ENCODE data around the gene SNTA1.
A peak's percentile ranks its signal among the peaks of the same experiment; 100 is the strongest.
"Not testable (repeated sequence)": the region's sequence is repeated elsewhere in the genome, so short reads cannot be mapped to it uniquely, and the experiment has no call there.

The SNTA1 gene

DNA sequence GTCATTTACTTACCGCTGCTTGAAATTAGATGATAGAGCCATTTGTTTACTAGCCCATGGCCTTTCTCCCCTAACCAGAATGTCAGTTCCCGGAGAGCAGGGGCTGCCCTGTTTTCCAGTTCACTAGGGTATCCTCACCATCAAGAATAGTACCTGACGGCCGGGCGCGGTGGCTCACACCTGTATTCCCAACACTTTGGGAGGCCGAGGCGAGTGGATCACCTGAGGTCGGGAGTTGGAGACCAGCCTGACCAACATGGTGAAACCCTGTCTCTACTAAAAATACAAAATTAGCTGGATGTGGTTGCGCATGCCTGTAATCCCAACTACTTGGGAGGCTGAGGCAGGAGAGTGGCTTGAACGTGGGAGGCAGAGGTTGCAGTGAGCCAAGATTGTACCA is 19.7 kb downstream of the SNTA1 start:
- DNase-seq, result not testable (repeated sequence)

DNA sequence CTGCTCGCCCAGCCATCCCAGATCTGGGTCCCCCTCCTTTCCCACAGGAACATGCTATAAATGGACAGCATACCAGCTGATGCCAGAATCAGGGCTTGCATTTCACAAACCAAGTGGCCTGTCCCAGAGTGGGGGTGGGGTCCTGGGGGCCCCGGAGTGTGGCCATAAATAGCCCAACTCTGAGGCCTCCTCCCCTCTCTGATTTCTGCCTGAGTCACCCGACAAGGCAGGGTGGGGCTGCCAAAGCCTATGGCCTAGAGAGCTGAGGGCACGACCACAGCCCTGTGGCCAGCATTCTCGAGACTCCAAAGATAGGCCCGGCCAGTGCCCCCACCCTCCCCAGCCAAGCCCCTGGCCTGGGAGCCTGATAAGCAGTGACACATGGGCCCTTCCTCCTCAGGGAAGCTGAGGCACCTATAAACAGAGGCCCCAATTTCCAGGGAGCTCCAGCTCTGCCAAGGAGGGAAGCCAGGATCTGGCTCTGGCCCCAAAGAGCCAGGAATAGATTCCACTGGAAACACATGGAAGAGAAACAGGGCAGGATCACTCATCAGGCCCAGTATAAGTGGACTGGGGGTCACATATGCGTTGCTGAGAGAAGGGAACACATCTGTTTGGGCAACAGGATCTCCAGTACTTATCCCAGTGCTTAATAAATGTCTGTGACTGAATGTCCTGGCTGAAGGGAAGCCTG is 20.3 kb downstream of the SNTA1 start:
- DNase-seq, result no peak

DNA sequence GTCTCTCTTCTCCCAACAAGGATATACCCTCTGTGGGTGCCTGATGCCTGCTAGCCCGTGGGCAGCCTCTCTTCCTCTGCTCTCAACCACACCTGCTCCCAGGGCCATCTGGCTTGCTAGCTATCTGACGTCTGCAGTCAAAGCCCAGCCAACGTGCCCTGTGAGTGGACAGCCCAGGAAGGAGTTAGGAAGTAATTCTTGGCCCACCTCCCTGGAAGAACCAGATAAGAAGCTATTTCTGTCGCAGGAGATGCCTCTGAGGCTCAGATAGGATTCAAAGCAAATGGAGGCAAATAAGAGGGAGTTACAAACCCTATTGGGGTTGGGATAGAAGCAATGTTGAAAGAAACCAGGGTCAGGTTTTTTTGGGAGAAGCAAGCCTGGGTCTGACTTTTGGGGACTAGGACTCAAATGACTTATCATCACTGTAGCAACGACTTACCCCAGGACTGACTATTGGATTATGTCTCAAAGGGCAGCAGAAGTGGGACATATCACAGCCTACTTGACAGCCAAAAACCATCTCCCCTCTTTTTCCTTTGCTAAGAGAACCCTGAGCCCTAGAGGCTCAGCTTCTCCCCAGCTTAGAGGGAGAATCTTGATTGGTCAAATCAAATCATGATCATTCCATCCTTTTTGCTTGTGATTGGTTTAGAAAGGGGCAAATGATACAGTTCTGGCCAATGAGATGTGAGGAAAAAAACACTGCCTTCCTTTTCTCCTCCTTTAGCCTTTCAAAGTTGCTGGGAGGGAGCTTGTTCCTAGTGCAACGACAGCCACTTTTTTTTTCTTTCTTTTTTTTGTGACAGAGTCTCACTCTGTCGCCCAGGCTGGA is 24.2 kb downstream of the SNTA1 start:
- no peak for DNase-seq

DNA sequence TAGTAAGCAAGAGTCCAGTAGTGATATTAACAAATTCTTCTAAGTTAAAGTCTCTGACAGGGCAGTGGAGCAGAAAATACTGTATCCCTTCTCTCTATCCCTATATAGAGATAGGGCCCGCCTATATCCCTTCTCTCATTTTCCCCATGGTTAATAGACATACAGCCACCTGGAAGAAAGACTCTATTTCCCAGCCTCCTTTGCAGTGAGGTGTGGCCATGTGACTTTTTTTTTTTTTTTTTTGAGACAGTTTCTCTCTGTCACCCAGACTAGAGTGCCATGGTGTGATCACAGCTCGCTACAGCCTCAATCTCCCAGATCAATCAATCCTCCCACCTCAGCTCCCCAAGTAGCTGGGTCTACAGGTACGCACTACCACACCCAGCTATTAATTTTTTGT is 25.5 kb downstream of the SNTA1 start:
- DNase-seq, result no peak

DNA sequence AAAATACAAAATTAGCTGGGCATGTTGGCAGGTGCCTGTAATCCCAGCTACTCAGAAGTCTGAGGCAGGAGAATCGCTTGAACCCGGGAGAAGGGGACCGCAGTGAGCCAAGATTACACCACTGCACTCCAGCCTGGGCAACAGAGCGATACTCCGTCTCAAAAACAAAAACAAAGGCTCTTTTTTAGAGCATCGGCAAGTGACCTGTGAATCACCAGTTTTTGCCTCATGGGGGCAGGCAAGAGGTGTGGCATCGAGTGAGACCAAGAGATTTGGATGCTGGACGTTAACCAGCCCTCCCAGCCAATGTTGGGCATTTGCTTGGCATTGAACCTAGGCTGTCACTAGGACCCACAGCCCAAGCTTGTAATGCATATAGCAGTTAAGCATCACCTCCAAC is 27.6 kb downstream of the SNTA1 start:
- no peak for DNase-seq

DNA sequence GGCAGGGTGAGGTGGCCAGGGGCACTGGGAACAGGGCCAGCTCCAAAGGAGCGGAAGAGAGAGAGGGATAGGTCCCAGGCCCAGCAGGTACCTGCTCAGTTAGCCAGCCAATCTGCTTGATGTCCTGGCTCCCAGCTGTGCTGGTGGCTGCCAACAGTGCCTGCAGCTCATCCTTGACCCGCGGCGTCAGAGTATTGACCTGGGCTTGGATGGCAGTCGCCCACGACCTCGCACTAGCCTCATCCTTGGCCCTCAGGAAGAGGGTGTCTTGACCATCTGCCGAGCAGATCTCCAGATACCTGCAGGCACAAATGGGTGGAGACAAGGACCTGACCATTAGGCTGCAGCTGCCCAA is 31.1 kb downstream of the SNTA1 start:
- no peak for DNase-seq

DNA sequence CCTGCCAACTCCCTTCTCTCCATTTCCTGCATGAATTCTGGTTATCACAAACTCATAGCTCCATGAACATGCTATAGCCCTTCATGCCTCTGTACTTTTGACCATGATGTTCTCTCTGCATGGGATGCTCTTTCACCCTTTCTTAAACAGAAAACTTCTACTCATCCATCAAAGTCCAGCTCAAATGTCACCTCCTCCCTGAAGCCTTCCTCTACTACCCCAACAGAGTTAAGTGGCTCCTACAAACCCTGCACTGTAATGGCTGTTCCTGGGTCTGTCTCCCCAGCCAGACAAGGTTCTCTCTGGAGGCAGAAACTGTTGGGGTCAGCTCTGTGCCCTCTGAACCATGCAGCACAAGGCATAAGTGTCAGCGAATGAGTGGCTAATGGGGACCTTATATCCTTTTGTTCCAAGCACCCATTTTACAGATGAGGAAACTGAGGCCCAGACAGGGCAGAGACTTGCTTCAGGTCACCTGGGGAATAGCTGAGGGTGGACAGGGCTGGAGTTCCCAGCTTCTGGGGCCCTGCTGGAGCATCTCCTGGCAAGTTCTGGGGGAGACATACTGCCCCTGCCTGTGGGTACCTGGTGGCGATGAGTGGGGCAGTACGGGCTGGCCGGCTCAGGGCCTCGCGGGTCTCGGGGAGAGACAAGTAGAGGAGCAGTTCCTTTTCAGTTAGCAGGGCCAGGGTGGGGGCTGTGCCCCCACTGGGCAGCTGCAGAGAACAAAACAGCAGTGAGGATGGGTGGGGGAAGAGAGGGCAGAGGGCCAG is 31.7 kb downstream of the SNTA1 start:
- DNase-seq, result no peak

DNA sequence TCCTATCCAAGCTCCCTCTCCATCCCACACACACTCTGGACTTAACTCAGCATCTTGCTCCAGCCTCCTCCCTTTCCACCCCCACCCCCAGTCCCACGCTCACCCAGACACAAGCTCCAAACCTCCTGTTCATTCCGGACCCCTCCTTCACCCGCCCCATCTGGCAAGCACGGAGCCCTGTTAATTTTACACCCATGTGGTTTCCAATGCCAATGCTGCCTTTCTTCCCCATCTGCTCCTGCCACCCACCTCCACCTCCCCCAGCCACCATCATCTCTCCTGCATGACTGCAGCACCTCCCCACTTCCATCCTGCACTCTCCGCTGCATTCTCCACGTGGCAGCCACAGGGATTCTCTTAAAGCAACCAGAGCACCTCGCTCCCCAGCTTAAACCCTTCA is 32.3 kb downstream of the SNTA1 start:
- no peak for DNase-seq

DNA sequence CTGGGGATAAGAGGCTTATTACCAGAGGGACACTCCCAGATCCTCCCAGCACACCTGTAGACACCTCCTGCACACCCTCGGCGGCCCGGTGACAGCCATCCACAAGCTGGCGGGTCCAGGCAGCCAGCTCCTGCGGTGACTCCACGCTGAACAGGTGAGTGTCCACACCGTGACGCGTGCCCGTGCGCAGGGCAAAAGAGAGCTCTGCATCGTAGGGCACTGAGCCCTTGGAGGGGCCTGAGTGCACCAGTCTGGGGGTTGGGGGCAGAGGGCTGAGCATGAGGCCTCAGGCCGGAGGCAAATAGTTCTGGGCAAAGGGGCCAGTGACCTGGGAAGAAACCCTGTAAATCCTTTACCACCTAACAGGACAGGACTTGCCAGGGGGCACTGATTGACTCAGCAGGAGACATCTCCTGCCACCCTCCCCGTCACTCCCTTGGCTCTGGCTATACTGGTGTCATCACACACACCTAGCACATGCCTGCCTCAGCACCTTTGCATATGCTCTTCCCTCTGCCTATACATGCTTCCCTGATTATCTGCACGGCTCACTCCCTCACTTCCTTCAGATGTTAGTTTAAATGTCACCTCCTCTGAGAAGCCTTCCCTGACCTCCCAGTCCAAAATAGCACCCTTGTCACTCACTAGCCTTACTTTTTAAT is 33.4 kb downstream of the SNTA1 start:
- no peak for DNase-seq

DNA sequence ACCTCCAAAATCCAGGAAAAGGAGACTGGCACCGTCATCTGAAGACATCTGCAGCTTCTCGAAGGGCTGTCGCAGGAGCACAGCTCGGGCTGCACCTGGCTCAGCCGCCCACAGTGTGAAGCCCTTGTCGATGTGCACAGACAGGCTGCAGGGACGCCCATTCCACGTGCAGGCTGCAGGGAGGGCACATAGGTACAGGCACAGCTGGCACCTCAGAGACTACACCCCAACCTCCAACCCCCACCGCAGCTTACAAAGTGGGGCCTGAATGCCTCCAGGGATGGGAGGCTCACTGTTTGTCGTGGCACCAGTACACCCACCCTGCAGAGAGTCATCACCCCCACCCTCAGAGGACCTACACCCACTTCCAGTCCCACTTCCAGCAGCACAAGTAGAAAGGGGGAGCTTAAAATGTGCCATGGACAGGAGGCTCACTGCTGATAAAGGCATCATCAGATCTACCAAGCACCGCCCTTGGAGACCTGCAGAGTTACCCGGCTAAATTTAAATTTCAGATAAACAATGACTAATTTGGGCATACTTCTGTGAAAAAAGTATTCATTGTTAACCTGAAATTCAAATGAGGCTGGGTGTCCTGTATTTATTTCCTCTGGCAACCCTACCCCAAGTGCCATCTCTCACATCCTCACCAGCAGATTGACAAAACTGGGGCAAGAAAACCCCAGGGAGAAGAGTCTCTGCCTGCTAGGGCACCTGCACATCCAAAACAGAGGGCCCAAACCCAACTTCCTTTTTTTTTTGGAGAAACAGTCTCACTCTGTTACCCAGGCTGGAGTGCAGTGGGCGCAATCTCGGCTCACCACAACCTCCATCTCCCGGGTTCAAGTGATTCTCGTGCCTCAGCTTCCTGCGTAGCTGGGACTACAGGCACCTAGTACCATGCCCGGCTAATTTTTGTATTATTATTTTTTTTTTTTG is 34.6 kb downstream of the SNTA1 start:
- no peak for DNase-seq

DNA sequence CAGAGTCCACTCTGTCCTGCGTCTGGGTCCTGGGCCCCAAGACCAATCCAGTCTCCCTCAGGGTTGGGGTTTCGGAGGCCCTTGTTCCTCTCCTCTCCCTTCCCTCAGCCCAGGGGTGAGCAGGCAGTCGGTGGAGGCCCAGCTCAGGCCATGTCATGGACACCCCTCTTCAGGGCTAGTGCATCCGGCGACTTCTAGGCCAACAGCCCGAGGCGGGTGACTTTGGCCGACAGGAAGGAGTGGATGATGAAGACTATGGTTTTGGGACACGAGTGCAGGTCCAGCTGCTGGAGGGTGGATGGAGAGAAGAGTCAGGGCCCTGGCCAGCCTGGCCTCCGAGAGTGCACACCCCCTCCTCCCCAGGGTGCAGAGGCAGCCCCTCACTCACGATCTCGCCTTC is 35.2 kb downstream of the SNTA1 start:
- DNase-seq, result no peak

DNA sequence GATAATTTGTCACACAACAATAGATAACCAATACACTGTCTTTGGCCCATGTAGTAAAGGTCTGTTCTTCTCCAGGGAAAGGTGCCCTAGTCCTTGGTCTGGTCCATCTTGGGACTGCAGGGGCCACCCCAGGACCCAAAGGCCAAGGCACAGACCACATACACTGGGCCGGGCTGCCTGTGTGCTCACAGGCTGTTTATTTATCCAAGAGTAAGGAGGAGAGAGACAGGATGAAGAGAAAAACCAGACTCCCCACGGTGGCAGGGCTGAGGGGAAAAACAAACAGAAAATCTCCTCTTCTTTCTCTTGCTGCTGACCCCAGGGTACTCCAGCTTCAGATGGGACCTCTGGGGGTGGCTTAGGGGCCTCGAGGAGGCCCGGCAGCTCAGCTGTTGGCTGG is 35.8 kb downstream of the SNTA1 start:
- no peak for DNase-seq

DNA sequence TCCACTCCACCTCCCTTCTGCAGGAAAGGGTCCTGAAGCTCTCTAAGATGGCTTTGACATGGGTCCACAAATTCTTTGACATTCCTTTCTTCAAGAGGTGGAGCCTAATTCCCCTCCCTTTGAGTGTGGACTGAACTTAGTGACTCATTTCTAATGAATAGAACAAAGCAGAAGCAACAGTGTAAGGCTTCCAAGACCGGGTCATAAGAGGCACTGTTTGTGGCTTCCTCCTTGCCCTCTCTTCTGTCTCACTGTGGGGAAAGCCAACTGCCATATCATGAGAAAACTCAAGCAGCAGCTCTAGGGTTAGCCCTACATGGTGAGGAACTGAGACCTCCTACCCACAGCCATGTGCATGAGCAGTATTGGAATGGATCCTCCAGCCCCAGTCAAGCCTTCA is 36.3 kb downstream of the SNTA1 start:
- no peak for DNase-seq

DNA sequence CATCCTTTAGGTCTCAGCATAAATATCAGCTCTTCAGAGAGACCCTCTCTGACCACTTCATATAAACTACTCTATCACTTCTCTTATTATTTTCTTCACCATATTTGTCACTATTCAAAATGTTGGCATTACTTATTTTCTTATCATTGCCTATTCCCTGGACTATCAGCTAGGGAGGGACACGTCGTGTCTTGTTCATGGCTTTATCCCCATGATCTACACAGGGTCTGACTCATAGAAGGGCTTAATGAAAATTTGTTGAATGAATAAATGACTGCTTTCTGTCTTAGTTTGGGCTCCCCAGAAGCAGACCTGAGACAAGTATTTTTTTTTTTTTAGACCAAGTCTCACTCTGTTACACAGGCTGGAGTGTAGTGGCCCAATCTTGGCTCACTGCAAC is 39.3 kb downstream of the SNTA1 start:
- DNase-seq, result no peak

DNA sequence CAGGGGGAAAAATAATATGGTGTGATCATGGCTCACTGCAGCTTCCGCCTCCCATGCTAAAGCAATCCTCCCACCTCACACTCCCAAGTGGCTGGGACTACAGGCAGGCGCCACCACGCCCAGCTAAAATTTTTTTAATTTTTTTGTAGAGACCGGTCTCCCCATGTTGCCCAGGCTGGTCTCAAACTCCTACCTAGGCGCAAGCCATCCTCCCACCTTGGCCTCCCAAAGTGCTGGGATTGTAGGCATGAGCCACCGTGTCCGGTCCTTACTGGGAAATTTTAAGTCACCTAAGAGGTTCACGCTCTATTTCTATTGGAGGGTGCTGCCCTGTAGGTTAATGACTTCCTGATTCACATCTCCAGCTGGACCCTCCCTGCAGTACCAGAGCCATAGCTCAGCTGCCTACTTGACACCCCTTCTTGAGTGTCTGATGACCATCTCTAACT is 41.6 kb downstream of the SNTA1 start:
- DNase-seq, result peak; percentile 60

DNA sequence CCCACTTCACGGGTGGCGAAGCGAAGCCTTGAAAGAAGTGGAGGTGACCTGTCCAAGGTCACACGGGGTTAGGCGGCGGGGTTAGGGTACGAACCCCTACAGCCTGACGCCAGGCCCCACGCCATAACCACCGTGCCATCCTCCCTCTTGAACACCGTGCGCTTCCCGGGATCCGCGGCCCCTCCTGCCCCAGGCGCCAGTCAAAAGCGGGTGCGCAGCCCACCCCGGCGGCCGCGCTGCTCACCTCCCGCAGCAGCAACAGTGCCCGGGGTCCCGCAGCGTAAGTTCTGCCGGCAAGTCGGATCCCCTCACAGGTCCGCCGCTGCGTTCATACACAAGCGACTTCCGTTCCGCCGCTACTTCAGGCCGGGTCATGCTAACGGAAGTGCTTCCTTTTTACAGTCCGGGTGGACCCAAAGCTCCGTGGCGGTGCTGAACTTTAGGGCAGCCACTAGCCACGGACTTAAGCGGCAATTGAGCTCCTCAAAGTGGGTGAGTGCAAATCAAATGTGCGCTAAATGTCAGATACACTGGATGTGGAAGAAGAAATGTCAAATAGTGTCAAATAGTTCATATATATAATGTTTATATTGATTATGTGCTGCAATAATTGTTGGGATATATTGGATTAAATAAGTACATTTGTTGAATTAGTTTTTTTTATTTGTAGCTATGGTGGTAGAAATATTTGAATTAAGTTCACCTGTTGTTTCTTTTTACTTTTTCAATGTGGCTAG is 42.2 kb downstream of the SNTA1 start, which contains the start of gene CDK5RAP1:
Gene CDK5RAP1 (minus strand): TSS at position 336 of the 737 bp plus-strand sequence. CDS start 4,455 bp downstream, outside the sequence.
- peak; percentile 92 for DNase-seq

DNA sequence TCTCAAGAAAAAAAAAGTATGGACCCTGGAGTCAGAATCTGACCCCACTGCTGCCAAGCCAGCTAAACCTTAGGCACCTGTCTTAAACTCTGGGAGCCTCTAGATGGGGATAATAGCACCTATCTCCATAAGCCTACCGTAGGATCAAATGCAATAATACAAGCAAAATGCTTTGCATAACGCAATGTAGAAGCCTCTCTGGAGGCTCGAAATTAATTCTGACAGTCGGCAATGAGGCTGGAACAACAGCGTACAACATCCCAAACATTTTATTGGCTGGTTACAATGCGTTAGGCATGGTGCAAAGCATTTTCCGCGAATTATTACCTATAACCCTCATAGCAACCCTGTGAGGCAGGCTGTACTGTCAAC is 42.8 kb downstream of the SNTA1 start:
- peak; percentile 59 for DNase-seq

DNA sequence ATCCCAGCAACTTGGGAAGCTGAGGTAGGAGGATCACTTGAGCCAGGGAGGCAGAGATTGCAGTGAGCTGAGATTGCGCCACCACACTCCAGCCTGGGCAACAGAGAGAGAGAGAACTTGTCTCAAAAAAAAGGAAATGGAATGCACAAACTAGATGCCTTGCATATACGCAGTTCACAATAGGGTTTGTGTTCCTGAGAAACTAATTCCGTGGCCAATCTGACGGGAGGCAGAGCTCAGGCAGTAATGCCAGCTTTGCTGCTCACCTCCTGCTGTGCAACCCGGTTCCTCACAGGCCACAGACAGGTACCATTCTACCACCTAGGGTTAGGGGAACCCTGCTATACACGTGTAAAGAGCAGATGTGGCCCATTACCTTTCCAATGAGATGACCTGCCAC is 43.6 kb downstream of the SNTA1 start:
- no peak for DNase-seq

DNA sequence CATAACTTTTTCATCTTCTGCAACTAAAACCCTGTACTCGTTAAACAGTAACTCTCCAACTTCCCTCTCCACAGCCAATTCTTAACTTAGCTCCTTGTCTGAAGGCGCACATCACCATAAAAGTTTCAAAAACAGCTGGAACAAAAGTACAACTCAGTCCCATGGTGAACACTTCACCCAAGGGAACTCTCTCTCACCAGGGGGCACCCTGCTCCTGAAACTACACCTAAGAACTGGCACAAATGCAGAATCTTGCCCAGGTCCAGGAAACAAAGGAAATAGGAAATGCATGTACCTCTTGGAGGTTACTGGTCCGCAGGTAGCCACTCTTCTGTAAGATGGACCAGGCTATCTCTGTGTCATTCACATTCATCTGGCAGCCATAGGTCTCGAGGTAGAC is 48.8 kb downstream of the SNTA1 start:
- no peak for DNase-seq

DNA sequence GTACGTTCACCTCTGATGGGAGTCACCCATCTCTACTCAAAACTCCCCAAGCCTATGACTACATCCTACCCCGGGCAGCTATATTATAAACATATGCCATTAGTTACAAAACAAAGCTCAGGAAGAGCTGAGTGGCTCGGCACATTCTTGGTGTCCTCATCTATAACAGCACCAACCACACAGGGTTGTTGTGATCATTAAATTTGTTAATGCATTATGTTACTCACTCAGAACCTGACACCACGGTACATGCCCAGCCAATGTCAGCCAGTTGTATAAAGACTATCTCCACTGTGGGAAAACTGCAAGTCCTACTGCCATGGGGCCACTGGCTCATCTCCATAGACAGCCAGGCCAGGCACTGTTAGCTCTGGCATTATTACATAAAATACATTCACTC is 50.0 kb downstream of the SNTA1 start:
- DNase-seq, result no peak

DNA sequence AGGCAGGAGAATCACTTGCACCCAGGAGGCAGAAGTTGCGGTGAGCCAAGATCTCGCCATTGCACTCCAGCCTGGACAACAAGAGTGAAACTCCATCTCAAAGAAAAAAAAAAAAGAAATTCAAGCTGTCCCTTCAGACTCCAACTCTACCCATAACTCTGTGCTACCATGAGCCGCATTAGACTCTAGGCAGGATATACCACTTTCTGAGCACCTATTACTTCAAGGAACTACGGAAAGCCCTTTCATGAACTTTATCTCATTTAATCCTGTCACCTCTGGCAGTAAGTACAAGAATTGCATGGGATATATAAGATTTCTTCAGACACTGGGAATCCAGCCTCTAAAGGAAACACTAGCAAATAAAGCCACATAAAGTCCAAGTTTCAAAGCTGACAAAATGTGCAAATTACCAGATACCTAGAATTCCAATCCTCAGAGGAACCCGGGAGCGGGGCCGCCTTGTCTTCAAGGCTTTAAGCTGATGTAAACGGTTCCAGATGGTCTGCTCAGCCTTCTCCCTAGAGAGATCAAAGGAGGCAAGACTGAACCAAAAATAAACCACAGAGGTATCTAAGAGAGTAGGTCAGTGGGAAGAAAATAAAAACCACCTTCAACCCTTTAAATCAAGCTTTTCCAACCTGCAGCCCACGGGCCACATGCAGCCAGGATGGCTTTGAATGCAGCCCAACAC is 51.7 kb downstream of the SNTA1 start:
- DNase-seq, result no peak

Measured in activated CD8-positive, alpha-beta memory T cell treated with anti-CD3 and anti-CD28 coated beads for 24 hours (primary cell).